PFSK-1 (cell line): Measurements from ENCODE around the gene MTERF4.

ENCODE experiments used
- FOXP2 ChIP-seq: optimal IDR thresholded peaks from 2 replicates; pipeline ENCODE3; 2011; ENCODE audit warnings: borderline replicate concordance, control low read depth, inconsistent platforms; ENCODE audit not compliant: insufficient read depth; ENCODE audit errors: extremely low read length, extremely low read depth
- POLR2AphosphoS5 ChIP-seq: IDR thresholded peaks from 2 replicates; pipeline ENCODE4 v1.6.1; 2012; ENCODE audit warnings: low read depth, mild to moderate bottlenecking, control low read depth, low read length, moderate library complexity
- SIN3A ChIP-seq: IDR thresholded peaks from 2 replicates; pipeline ENCODE4 v1.6.1; 2012; ENCODE audit warnings: mild to moderate bottlenecking, low read length, moderate library complexity, borderline replicate concordance; ENCODE audit not compliant: insufficient read depth
- TAF1 ChIP-seq: IDR thresholded peaks from 2 replicates; pipeline ENCODE4 v1.6.1; 2012; ENCODE audit warnings: low read length, control low read depth, borderline replicate concordance; ENCODE audit not compliant: insufficient read depth
- TF ChIP-seq, protein P1 (sequence below), 2 experiments: IDR thresholded peaks; 2 replicates each; pipeline versions ENCODE4 v1.6.1 to v1.8.0; 2011 to 2012; ENCODE audit warnings: low read depth in 2 of 2, low read length in 2 of 2, control low read depth in 1 of 2, inconsistent platforms in 1 of 2, mild to moderate bottlenecking in 1 of 2, moderate library complexity in 1 of 2; ENCODE audit not compliant: insufficient read depth in 1 of 2

The MTERF4 gene

DNA sequence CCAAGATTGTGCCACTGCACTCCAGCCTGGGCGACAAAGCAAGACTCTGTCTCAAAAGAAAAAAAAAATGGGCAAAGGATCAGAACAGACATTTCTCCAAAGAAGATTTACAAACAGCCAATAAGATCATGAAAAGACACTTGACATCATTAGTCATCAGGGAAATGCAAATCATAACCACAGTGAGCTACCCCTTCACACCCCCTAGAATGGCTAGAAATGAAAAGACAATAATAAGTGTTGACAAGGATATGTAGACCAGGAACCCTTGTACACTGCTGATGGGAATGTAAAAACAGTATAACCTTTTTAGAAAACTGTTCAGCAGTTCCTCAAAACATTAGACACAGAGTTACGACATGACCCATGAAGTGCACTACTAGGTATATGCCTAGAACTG is 18.4 kb upstream of the MTERF4 start:
- TF ChIP-seq POLR2AphosphoS5 (no peak), TAF1 (no peak), FOXP2 (no peak), SIN3A (no peak)
- TF ChIP-seq, protein P1, sequence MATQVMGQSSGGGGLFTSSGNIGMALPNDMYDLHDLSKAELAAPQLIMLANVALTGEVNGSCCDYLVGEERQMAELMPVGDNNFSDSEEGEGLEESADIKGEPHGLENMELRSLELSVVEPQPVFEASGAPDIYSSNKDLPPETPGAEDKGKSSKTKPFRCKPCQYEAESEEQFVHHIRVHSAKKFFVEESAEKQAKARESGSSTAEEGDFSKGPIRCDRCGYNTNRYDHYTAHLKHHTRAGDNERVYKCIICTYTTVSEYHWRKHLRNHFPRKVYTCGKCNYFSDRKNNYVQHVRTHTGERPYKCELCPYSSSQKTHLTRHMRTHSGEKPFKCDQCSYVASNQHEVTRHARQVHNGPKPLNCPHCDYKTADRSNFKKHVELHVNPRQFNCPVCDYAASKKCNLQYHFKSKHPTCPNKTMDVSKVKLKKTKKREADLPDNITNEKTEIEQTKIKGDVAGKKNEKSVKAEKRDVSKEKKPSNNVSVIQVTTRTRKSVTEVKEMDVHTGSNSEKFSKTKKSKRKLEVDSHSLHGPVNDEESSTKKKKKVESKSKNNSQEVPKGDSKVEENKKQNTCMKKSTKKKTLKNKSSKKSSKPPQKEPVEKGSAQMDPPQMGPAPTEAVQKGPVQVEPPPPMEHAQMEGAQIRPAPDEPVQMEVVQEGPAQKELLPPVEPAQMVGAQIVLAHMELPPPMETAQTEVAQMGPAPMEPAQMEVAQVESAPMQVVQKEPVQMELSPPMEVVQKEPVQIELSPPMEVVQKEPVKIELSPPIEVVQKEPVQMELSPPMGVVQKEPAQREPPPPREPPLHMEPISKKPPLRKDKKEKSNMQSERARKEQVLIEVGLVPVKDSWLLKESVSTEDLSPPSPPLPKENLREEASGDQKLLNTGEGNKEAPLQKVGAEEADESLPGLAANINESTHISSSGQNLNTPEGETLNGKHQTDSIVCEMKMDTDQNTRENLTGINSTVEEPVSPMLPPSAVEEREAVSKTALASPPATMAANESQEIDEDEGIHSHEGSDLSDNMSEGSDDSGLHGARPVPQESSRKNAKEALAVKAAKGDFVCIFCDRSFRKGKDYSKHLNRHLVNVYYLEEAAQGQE (IDR thresholded peaks at IDR 0.05; ENCODE audit: insufficient read depth in 1 of 2, low read depth in 2 of 2, low read length in 2 of 2) = no peak

DNA sequence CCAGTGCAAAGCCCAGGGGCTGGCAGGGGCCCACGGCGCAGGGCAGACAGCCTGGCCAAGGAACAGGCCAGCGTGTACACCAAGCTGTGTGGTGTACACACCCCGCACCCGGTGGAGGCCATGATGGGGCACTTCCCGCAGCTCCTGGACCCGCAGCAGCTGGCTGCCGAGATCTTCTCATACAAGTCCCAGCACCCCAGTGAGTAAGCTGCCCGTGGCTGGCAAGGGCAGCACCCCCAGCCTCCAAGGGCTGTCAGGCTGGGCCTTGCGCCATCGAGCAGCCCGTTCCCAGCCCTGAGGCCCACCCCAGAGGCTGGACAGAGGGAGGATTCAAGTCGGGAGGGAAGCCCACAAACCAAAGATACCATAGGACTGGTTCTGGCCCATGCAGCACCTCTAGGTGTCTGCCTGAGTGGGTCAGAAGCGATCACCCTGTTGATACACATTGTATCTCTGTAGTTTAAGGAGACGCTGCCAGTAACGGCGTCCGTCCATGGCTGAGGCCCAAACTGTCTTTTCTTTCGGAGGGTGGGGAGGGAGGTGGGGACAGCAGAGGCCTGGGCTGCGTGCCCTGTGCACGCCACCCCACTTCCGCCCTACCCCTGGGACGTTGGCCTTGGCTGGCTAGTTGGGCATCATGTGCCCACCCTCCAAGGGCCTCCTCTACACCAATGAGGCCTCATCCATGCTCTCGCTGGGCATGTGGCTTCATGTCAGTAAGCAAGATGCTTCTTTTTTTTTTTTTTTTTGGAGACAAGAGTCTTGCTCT is 16.8 kb upstream of the MTERF4 start:
- TF ChIP-seq POLR2AphosphoS5 (no peak), SIN3A (no peak), TAF1 (no peak), FOXP2 (no peak)
- TF ChIP-seq, protein P1 (IDR thresholded peaks at IDR 0.05; ENCODE audit: insufficient read depth in 1 of 2, low read depth in 2 of 2, low read length in 2 of 2) = no peak

DNA sequence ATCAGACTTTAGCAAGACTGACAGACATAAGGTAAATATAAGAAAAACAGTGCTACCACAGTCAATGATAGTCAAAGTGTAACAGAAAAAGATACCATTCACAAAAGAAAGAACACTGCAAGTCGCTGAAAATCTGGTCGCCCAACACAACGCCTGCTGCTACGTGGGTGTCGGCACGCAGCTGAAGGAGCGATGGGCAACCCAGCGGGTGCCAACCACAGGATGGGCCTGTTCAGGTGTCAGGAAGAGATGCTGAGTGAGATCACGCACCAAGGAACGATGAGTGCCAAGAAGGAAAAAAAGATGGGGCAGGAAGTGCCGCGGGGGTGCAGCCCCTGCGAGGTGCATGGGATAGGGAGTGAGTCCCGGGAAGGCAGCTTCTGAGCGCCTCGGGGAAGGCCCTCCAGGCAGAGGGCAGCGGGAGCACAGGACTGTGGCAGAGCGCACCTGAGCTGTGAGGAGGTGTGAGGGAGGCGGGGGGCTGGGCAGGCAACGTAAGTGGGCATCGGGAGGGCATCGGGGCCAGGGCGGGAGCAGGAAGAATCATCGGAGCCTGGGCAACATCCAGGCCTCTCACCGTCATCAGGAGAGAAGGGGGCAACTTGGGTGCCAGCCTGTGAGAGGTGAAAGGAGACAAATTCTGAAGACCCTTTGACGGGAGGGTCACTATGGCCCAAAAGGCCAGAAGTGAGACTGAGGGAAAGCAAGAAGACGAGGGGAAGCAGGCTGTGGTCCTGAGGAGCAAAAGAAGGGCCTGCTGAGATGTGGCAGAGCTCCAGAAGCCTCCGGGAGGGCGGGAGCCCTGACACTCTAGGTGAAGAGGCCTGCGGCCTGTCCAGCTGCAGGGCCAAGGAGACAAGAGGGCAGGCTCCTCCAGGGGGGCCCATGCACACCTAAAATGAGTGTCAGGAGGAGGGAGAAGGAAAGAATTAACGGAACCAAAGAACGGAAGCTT is 14.8 kb upstream of the MTERF4 start:
- TF ChIP-seq, protein P1 (IDR thresholded peaks at IDR 0.05; ENCODE audit: insufficient read depth in 1 of 2, low read depth in 2 of 2, low read length in 2 of 2) = no peak
- no peak for TF ChIP-seq FOXP2
- no peak for TF ChIP-seq TAF1
- TF ChIP-seq POLR2AphosphoS5 = no peak
- no peak for TF ChIP-seq SIN3A

DNA sequence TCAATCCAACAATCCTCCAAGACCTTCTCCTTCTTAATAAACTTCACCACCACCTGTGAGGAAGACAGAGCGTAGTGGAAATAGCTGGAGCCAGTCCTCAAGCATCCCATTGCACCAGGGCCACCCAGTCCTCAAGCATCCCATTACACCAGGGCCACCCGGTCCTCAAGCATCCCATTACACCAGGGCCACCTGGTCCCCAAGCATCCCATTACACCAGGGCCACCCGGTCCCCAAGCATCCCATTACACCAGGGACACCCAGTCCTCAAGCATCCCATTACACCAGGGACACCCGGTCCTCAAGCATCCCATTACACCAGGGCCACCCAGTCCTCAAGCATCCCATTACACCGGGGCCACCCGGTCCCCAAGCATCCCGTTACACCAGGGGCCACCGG is 13.3 kb upstream of the MTERF4 start:
- TF ChIP-seq TAF1 (no peak), SIN3A (no peak), POLR2AphosphoS5 (no peak), FOXP2 (no peak)
- TF ChIP-seq, protein P1 (IDR thresholded peaks at IDR 0.05; ENCODE audit: insufficient read depth in 1 of 2, low read depth in 2 of 2, low read length in 2 of 2) = no peak
